Measurements from ENCODE around the gene FAXDC2. TPM values are rescaled to one million over a fixed set of nuclear protein-coding genes. Genes with fewer than 3 reads are reported as not detected.

FAXDC2 gene
- total RNA-seq, 4 donors from 2014 or later, result 27.6 to 32.1 (median 29.5) TPM

DNA sequence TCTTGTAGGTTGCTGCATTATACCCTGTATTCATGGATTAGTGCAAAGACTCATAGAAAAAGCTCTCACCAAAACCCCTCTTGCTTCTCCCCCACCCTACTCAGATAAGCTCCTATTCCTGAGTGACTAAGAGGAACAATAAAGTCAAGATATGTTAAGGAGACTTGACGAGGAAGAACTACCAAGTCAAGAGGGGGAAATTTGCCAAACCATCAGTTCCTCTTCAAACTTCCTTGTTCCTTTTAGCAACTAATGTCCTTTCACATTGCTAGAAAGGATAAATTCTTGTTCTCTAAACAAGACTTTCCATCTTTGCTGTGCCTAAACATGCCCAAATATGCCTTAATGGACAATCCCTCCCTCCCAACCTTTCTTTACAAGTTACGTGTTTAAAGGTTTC lies 35.0 kb upstream of the FAXDC2 start:
- TF ChIP-seq, protein P1, sequence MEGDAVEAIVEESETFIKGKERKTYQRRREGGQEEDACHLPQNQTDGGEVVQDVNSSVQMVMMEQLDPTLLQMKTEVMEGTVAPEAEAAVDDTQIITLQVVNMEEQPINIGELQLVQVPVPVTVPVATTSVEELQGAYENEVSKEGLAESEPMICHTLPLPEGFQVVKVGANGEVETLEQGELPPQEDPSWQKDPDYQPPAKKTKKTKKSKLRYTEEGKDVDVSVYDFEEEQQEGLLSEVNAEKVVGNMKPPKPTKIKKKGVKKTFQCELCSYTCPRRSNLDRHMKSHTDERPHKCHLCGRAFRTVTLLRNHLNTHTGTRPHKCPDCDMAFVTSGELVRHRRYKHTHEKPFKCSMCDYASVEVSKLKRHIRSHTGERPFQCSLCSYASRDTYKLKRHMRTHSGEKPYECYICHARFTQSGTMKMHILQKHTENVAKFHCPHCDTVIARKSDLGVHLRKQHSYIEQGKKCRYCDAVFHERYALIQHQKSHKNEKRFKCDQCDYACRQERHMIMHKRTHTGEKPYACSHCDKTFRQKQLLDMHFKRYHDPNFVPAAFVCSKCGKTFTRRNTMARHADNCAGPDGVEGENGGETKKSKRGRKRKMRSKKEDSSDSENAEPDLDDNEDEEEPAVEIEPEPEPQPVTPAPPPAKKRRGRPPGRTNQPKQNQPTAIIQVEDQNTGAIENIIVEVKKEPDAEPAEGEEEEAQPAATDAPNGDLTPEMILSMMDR (IDR thresholded peaks at IDR 0.05), result no peak
- no peak for TF ChIP-seq EP300 (IDR thresholded peaks at IDR 0.05)
- no peak for TF ChIP-seq POLR2A (IDR thresholded peaks at IDR 0.05; ENCODE audit: low read depth)
- TF ChIP-seq POLR2AphosphoS5 (IDR thresholded peaks at IDR 0.05), result no peak
- WGBS, result 90% methylated on average over 2 of the region's 2 CpGs
- Histone ChIP-seq H3K36me3 (peaks cover 42 to 72% (median 52%) of the 10 kb centered on the region in 4 donors), H3K4me3 (no peak overlapping the region), H3K9me3 (peaks cover 0 to 29% (median 24%) of the 10 kb centered on the region in 4 donors), H3K27ac (replicated peaks in 1 of 4) (no peak overlapping the region), H3K27me3 (no peaks in the 10 kb centered on the region), H3K4me1 (peaks cover 0 to 9% (median 0%) of the 10 kb centered on the region in 4 donors)
- no peak for DNase-seq (ENCODE audit: extremely low spot score)
- intact Hi-C loops (cut with DNase I), result no loop called here

- H3K9me3 ChIP-seq, result peaks cover 0 to 32% (median 24%) of the 10 kb centered on the region in 4 donors
- intact Hi-C loops (cut with DNase I), result no loop called here
- H3K4me3 ChIP-seq, result no peak overlapping the region
- H3K27me3 ChIP-seq, result no peaks in the 10 kb centered on the region
- peaks cover 38 to 65% (median 43%) of the 10 kb centered on the region in 4 donors for H3K36me3 ChIP-seq
- WGBS, result 97% methylated on average over 8 of the region's 8 CpGs
- H3K27ac ChIP-seq (replicated peaks in 1 of 4), result no peak overlapping the region
- peaks cover 0 to 9% (median 0%) of the 10 kb centered on the region in 4 donors for H3K4me1 ChIP-seq
- no peak for TF ChIP-seq POLR2A (IDR thresholded peaks at IDR 0.05; ENCODE audit: low read depth)
- no peak for TF ChIP-seq POLR2AphosphoS5 (IDR thresholded peaks at IDR 0.05)
- no peak for TF ChIP-seq EP300 (IDR thresholded peaks at IDR 0.05)
- TF ChIP-seq, protein P1 (IDR thresholded peaks at IDR 0.05), result no peak
- no peak for DNase-seq (ENCODE audit: extremely low spot score)
These were observed 34.0 kb upstream of the FAXDC2 start for GRCh38 chr5:154884424-154884823.

- peaks cover 0 to 42% (median 31%) of the 10 kb centered on the region in 4 donors for H3K9me3 ChIP-seq
- WGBS, result 69% methylated on average over 4 of the region's 4 CpGs
- peaks cover 22 to 56% (median 26%) of the 10 kb centered on the region in 4 donors for H3K36me3 ChIP-seq
- intact Hi-C loops (cut with DNase I), result no loop called here
- peaks cover 0 to 9% (median 0%) of the 10 kb centered on the region in 4 donors for H3K4me1 ChIP-seq
- H3K27ac ChIP-seq (replicated peaks in 1 of 4), result peak overlapping the region in 1 of 4 donors; percentile 32
- DNase-seq (ENCODE audit: extremely low spot score), result no peak
- no peaks in the 10 kb centered on the region for H3K27me3 ChIP-seq
- no peak overlapping the region for H3K4me3 ChIP-seq
- TF ChIP-seq, protein P1 (IDR thresholded peaks at IDR 0.05), result no peak
These were observed 31.6 kb upstream of the FAXDC2 start for GRCh38 chr5:154881986-154882385.

DNA sequence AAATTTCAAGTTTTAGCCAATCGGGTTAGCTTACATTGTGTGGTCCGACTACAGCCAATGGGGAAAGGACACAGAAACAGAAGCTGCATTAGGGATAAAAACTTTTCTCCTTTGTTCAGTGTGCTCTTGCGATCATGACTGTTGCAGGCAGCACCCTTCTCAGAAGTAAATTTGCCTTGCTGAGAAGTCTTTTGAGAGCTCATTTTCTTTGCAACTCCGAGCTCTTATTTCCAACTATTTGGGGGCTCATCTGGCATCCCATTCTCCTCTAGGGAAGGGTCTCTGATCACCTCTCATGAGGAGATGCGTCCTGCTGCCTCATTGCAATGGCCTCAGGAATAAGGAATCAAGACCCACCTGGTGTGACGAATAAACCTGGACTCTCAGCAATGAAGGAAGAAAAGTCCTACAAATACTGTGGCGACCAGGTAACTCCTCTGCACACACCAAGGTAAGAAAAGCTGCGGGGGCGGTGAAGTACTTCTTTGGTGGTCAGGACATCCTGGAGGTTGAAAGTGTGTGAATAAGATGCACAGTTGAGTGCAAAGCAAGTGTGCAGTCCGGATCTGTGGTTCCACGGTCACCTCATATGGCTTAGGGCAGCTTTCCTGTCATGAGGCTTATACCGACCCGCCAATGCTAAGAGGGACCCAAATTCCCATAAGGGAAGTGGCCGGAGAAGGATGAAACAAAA lies 28.4 kb upstream of the FAXDC2 start:
- Histone ChIP-seq H3K4me1 (peaks cover 0 to 9% (median 0%) of the 10 kb centered on the region in 4 donors), H3K4me3 (no peak overlapping the region), H3K27me3 (no peaks in the 10 kb centered on the region), H3K9me3 (peaks cover 0 to 16% (median 11%) of the 10 kb centered on the region in 4 donors), H3K27ac (replicated peaks in 1 of 4) (no peak overlapping the region), H3K36me3 (peaks cover 31 to 57% (median 38%) of the 10 kb centered on the region in 4 donors)
- intact Hi-C loops (cut with DNase I), result no loop called here
- 98% methylated on average over 14 of the region's 14 CpGs for WGBS
- TF ChIP-seq POLR2AphosphoS5 (IDR thresholded peaks at IDR 0.05), result no peak
- TF ChIP-seq, protein P1 (IDR thresholded peaks at IDR 0.05), result no peak
- TF ChIP-seq EP300 (IDR thresholded peaks at IDR 0.05), result no peak
- no peak for DNase-seq (ENCODE audit: extremely low spot score)
